Activated T-cell treated with anti-CD3 and anti-CD28 coated beads, Interleukin-2, amount 50 U/mL, for 48 hours (primary cell): ENCODE data around the gene USP43.
"Not testable (repeated sequence)": the region's sequence is repeated elsewhere in the genome, so short reads cannot be mapped to it uniquely, and the experiment has no call there.

ENCODE experiments used
- DNase-seq, 2 experiments: peaks; one replicate each; pipeline ENCODE4 v3.0.0-alpha.2; 2020

USP43 gene

GRCh38 chr17:9661027-9661426, 15.7 kb downstream of the USP43 start:
- DNase-seq, result no peak

GRCh38 chr17:9663511-9663910, 18.2 kb downstream of the USP43 start:
- not testable (repeated sequence) for DNase-seq

GRCh38 chr17:9666461-9667050, 21.2 kb downstream of the USP43 start:
- no peak for DNase-seq

DNA sequence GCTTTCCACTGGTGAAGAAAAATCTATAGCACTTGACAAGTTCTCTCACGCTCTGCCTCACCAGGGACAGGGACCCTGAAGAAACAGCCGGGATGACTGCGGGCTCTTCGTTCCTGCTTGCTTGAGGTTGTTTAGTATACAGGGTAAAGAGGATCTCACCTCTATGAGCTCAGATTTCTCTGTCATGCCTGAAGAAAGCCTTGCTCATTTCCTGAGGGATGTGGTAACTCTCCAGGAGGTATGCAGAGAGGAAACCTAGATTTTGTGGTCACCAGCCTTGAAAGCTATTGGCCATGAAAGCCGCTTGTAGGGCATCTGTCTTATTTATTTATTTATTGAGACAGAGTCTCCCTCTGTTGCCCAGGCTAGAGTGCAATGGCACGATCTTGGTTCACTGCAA, 23.2 kb downstream of the USP43 start:
- no peak for DNase-seq

GRCh38 chr17:9669551-9670008, 24.3 kb downstream of the USP43 start:
- no peak for DNase-seq

GRCh38 chr17:9670596-9670995, 25.3 kb downstream of the USP43 start:
- no peak for DNase-seq

DNA sequence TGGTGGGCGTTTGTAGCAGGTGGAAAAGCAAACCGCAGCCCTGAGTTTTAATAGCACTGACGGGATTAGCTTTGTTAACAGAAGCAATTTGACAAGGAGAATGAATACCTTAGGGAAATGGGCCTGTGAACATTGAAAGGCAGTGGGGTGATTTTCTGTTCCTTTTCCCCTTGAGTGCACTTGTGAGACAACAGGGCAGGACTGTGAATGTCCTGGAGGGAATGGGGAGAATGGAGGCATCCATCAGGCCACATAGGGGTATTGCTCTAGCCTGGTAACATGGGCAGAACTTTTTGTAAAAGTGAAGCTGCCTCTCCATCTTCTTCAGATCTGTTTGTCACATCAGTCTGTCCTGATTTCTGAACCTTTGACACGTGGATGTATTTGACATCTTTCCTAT, 26.2 kb downstream of the USP43 start:
- DNase-seq, result no peak

- no peak for DNase-seq
Measured at GRCh38 chr17:9672266-9672665, 26.9 kb downstream of the USP43 start.

DNA sequence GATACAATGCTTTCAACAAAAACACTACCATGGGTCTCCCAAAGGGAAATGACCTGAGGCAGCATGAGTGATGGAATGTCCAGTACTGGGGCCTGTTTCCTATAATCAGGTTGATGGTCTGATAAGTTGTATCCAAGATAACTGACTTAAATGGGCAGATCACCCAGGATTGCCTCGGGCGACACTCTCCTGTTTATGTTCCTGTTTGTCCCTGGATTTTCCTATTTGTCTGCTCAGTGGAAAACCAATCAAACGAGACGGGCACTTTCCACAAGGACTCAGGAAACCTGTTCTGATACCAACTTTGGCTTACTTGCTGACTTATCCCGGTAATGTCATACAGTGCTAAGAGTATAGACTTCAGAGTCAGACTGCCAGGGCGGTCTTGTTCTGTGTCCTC, 27.4 kb downstream of the USP43 start:
- no peak for DNase-seq

DNA sequence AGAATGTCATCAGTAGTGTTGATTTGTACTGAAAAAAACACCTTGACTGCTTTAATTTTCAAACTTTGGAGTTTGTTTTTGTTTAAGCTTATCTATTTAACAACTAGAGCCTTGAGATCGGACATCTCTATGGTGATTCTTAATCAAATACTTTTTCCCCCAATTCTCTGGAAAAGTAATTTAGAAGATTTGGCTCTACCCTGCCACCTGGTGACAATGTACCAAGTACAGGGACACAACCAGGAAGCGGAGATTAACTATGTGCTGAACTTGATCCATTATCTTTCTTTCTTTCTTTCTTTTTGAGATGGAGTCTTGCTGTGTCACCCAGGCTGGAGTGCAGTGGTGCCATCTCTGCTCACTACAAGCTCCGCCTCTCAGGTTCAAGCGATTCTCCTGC, 30.8 kb downstream of the USP43 start:
- DNase-seq, result no peak

GRCh38 chr17:9676820-9677310, 31.5 kb downstream of the USP43 start:
- DNase-seq, result peak; percentile 36 to 37

DNA sequence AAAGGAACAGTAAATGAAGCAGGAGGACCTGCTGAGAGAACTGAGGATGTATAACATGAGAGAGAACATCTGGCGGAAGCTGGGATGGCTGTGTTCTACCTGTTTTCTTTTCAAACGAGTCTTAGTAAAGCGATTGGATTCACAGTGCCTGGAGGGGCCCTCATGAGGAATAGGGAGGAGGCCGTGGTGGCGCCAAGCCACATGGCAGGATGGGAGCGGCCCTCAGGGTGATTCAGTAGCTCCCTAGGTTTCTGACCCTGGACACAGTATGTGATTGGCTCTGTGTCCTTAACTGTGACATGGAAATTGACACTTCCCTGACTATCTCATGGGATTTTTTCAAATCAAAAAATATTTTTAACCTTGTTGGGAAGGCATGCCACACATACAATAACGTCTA, 32.1 kb downstream of the USP43 start:
- DNase-seq, result no peak

GRCh38 chr17:9677896-9678295, 32.6 kb downstream of the USP43 start:
- no peak for DNase-seq

- no peak for DNase-seq
Measured at GRCh38 chr17:9684955-9685621, 39.8 kb downstream of the USP43 start.

GRCh38 chr17:9693755-9694154, 48.4 kb downstream of the USP43 start:
- no peak for DNase-seq

DNA sequence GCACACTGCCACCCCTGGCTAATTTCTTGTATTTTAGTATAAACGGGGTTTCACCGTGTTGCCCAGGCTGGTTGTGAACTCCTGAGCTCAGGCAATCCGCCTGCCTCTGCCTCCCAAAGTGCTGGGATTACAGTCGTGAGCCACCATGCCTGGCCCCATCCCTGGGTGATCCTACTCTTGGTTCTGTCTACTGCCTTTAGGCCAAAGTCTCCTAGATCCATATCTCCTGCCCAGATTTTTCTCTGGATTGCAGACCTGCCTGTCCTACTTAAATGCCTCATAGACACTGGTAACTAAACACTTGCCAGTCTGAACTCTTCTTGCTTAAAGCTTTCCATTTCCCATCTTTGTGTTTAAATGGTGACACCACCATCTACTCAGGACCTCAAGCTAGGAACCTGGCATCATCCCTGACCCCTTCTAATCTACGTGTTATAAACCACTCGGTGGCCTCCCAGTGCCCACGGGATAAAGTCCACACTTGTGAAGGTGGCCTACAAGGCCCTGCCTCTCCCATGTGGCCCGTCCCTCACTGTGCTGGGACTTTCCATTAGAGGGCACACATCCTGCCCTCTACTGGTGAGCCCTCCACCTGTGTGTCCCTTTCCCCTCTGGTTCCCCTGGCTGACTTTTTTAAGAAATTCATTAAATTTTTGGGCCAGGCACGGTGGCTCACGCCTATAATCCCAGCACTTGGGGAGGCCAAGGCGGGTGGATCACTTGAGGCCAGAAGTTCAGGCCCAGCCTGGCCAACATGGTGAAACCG, 51.1 kb downstream of the USP43 start:
- DNase-seq, result no peak

DNA sequence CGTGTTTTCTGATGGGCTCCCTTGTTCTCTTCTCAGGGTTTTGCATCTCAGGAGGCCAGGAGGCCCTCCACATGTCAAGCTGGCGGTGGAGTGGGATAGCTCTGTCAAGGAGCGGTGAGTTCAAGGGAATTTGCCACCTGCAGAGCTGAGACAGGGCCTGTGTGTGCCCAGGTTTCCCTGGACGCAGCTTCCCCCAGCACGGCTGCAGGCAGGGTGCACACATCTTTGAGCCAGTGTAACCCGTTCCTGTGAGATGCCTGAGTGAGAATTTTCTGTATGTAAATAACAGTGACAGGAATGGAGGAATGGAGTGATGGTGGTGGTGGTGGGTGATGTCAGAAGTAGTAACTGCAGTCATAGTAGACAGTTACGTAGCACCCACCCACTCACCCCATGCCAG, 54.8 kb downstream of the USP43 start:
- no peak for DNase-seq

GRCh38 chr17:9700754-9701476, 55.6 kb downstream of the USP43 start:
- DNase-seq, result no peak

DNA sequence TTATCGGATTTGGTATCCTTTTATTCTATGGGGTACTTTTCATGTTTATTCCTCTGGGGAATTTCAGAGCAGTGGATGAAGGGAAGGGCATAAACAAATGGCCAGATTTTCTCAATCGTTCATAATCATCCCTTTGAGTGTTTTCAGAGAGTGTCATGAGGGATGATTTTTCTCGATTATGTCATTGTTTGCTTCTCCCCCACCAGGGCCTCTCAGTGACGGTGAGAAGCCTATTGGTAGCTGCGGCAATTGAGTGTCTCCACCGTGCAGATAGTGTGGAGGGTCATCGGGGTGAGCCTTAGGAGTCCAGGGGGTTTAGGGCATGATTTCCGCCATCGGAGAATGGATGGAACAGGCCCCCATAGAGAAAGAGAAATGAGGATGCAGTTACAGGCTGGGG, 57.2 kb downstream of the USP43 start:
- DNase-seq, result no peak

- no peak for DNase-seq
Measured at GRCh38 chr17:9702914-9703780, 57.8 kb downstream of the USP43 start.

- DNase-seq, result no peak
Measured at GRCh38 chr17:9703781-9704082, 58.4 kb downstream of the USP43 start.

- no peak for DNase-seq
Measured at GRCh38 chr17:9705745-9706144, 60.4 kb downstream of the USP43 start.

GRCh38 chr17:9707948-9708347, 62.6 kb downstream of the USP43 start:
- DNase-seq, result no peak
